ENCODE measurements around the gene ELP6. TPM values are rescaled to one million over a fixed set of nuclear protein-coding genes. Genes with fewer than 3 reads are reported as not detected.

The ELP6 gene, protein sequence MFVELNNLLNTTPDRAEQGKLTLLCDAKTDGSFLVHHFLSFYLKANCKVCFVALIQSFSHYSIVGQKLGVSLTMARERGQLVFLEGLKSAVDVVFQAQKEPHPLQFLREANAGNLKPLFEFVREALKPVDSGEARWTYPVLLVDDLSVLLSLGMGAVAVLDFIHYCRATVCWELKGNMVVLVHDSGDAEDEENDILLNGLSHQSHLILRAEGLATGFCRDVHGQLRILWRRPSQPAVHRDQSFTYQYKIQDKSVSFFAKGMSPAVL
- 22.8 and 24.4 TPM in 2 replicates for total RNA-seq

DNA sequence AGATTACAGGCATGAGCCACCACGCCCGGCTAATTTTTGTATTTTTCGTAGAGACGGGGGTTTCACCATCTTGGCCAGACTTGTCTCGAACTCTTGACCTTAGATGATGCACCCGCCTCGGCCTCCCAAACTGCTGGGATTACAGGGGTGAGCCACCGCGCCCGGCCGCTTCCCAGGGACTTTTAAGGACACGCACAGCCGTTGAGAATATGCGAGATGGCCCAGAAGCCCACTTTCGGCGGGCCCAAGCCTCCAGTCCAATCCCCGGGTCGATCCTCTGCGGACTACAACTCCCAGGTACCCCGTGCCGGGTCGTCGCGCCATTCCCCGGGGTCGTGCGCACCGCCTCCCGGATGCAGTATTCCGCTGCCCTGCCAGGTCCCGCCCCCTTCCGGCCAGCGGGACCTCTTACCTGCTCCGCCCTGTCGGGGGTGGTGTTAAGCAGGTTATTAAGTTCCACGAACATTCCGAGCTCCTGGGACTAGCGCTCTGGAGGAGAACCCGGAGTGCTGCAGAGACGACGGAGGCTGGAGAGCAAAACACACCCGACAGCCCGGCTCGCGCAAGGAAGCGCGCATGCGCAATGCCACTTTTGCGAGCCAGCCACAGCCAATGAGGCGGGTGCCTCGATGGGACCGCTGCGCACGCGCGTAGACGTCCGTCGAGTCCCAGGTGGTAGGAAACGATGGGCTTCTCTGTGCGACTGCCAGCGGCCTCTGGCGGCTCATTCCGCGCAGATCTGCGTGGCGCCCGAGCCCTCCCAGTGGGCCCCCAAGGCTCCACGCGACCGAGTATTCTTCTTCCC is at the start of gene ELP6:
TSS of gene ELP6 (minus strand) at position 588 of the 805 bp plus-strand sequence. CDS start at position 466, 122 bp downstream.

DNA sequence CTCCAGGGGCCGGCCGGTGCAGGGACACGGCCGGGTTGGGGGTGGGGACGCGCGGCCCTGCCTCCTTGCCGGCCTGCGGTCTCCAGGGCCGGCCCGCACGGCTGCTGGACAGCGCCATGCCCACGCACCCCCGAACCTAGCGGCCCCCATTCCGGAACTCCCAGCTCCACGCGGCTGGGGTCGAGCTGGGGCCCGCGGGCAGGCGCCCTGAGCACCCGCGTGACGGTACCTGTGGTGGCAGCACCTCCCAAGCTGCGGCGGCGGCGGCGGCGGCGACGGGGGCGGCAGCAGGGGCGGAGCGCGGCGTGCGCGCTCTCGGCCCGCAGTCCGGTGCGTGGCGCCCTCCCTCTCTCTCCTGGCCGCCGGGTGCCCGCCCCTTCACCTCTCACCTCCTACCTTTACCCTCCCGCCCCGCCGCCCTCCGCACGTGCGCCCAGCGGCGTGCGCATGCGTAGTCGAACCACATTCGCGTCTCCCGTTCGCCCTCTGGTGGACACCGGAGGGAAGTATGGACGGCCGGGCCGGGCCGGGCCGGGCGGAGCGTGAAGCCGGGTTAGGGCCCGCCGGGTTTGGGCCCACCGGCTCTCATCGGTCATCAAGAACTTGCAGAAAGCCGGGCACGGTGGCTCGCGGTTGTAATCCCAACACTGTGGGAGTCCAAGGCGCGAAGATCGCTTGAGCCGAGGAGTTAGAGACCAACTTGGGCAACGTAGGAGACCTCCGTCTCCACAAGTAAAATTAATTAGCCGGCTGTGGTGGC is 37.8 kb downstream of the ELP6 start, which contains the start of gene SCAP:
TSS of gene SCAP (minus strand) at position 372 of the 760 bp plus-strand sequence. CDS start 32,948 bp downstream, outside the sequence.

Other genes with a start within 250 kb of the ELP6 start
- 3.0 and 3.4 TPM in 2 replicates for gene KIF9, start 230.9 kb downstream of the ELP6 start, total RNA-seq
- 22.9 and 26.6 TPM in 2 replicates for gene KLHL18, start 230.8 kb downstream of the ELP6 start, total RNA-seq
- gene PTPN23, start 132.7 kb downstream of the ELP6 start, total RNA-seq = 31.1 and 37.2 TPM in 2 replicates
- gene SCAP, start 37.8 kb downstream of the ELP6 start, total RNA-seq = 75.0 and 90.4 TPM in 2 replicates
- 0.26 and 0.30 TPM in 2 replicates for gene CSPG5, start 65.2 kb upstream of the ELP6 start, total RNA-seq

Measured in smooth muscle cell of the pulmonary artery (primary cell).